ENCODE data around the gene MCAM. TPM values are rescaled to one million over a fixed set of nuclear protein-coding genes. Genes with fewer than 3 reads are reported as not detected.
A peak's percentile ranks its signal among the peaks of the same experiment; 100 is the strongest.

MCAM gene
- total RNA-seq, 1 experiment from 2014 or later = 26.4 TPM

DNA sequence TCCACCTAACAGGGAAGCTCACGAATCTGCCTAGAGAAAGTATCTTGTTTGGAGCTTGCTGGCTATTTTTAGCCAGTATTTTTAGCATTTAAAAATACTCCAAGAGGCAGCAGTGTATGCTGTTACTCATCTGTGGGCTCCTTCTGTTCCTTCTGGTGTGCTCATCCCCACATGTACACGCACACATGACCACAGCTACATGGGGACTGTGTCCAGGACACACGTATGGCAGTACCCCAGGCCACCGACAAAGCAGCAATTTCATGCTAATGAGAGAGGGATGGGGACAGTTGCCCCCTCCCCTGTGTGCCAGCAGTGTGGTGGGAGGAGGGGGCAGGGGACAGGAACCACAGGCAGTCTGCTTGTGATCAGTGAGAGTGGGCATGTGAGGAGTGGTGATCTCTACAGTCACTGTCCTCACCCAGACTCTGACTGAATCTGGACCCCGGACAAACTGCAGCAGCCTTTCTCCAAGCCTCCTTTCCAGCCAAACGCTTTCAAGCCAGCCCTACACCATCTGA is 48.2 kb upstream of the MCAM start (continued):
- TF ChIP-seq, protein P1, sequence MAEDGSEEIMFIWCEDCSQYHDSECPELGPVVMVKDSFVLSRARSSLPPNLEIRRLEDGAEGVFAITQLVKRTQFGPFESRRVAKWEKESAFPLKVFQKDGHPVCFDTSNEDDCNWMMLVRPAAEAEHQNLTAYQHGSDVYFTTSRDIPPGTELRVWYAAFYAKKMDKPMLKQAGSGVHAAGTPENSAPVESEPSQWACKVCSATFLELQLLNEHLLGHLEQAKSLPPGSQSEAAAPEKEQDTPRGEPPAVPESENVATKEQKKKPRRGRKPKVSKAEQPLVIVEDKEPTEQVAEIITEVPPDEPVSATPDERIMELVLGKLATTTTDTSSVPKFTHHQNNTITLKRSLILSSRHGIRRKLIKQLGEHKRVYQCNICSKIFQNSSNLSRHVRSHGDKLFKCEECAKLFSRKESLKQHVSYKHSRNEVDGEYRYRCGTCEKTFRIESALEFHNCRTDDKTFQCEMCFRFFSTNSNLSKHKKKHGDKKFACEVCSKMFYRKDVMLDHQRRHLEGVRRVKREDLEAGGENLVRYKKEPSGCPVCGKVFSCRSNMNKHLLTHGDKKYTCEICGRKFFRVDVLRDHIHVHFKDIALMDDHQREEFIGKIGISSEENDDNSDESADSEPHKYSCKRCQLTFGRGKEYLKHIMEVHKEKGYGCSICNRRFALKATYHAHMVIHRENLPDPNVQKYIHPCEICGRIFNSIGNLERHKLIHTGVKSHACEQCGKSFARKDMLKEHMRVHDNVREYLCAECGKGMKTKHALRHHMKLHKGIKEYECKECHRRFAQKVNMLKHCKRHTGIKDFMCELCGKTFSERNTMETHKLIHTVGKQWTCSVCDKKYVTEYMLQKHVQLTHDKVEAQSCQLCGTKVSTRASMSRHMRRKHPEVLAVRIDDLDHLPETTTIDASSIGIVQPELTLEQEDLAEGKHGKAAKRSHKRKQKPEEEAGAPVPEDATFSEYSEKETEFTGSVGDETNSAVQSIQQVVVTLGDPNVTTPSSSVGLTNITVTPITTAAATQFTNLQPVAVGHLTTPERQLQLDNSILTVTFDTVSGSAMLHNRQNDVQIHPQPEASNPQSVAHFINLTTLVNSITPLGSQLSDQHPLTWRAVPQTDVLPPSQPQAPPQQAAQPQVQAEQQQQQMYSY (CRISPR knock-in tag; IDR thresholded peaks at IDR 0.05) = no peak
- no peak for TF ChIP-seq FOXK1 (CRISPR knock-in tag; IDR thresholded peaks at IDR 0.05)
- no peak for TF ChIP-seq KAT7 (CRISPR knock-in tag; IDR thresholded peaks at IDR 0.05; ENCODE audit: borderline replicate concordance)
- TF ChIP-seq, protein P2, sequence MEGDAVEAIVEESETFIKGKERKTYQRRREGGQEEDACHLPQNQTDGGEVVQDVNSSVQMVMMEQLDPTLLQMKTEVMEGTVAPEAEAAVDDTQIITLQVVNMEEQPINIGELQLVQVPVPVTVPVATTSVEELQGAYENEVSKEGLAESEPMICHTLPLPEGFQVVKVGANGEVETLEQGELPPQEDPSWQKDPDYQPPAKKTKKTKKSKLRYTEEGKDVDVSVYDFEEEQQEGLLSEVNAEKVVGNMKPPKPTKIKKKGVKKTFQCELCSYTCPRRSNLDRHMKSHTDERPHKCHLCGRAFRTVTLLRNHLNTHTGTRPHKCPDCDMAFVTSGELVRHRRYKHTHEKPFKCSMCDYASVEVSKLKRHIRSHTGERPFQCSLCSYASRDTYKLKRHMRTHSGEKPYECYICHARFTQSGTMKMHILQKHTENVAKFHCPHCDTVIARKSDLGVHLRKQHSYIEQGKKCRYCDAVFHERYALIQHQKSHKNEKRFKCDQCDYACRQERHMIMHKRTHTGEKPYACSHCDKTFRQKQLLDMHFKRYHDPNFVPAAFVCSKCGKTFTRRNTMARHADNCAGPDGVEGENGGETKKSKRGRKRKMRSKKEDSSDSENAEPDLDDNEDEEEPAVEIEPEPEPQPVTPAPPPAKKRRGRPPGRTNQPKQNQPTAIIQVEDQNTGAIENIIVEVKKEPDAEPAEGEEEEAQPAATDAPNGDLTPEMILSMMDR (IDR thresholded peaks at IDR 0.05) = no peak
- no peak for TF ChIP-seq ZBTB21 (CRISPR knock-in tag; IDR thresholded peaks at IDR 0.05; ENCODE audit: borderline replicate concordance)
- TF ChIP-seq SMAD3 (CRISPR knock-in tag; IDR thresholded peaks at IDR 0.05; ENCODE audit: borderline replicate concordance) = no peak
- no peak for TF ChIP-seq ZNF416 (CRISPR knock-in tag; IDR thresholded peaks at IDR 0.05)
- no peak for TF ChIP-seq IRF2 (CRISPR knock-in tag; IDR thresholded peaks at IDR 0.05; ENCODE audit: borderline replicate concordance, low read depth)
- TF ChIP-seq SMAD4 (CRISPR knock-in tag; IDR thresholded peaks at IDR 0.05) = no peak
- TF ChIP-seq EMX1 (CRISPR knock-in tag; IDR thresholded peaks at IDR 0.05) = no peak

DNA sequence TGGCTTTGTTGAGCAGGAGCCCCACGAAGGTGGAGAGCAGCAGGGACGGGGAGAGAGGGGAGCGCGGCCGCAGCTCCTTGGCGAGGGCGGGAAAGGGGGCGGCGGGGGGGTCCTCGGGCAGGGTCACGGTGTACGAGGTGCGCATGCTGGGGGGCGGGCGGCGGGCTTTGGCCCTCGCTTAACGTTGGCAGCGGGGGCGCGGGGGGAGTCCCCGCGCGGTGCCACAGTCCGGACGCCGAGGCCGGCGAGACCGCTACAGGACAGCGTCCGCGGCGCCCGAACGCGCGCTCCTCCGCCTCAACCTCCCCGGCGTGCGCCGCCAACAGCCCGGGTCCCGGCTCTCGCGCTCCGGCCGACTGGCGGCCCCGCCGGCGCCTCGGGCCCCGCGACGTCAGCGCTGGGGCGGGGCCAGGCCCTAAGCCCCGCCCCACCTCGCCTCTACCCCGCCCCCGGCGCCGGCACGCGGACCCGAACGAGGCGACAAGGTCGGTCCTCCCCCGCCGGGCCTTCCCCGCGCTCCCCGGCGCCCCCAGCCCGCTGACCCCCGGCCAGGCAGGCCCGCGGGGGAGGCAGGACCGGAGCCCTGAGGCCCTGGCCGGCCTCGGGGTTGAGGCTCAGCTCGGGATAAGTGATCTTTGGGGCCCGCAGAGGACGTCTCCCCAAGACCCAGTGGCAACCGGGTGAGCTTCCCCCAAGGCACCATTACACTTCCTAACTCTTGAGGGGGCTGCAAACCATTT is 47.1 kb upstream of the MCAM start:
- H3K27ac Mint-ChIP-seq = no peak overlapping the region
- H3K36me3 Mint-ChIP-seq = peaks cover 6% of the 10 kb centered on the region; the same call in 1 of the 2 replicates
- H3K4me3 Mint-ChIP-seq = peak overlapping the region; percentile 69
- peak; percentile 72 for ATAC-seq
- no peaks in the 10 kb centered on the region for H3K9me3 Mint-ChIP-seq
- peaks cover 50% of the 10 kb centered on the region for H3K4me1 Mint-ChIP-seq
- TF ChIP-seq NFYB (CRISPR knock-in tag; conservative IDR thresholded peaks at IDR 0.05; ENCODE audit: low read depth) (peak; percentile 54; the same call in 1 of the 2 replicates), NR2C2 (CRISPR knock-in tag; IDR thresholded peaks at IDR 0.05) (no peak), SP1 (CRISPR knock-in tag; conservative IDR thresholded peaks at IDR 0.05) (peak; percentile 55), ZNF317 (CRISPR knock-in tag; IDR thresholded peaks at IDR 0.05; ENCODE audit: borderline replicate concordance, low read depth) (0 out of 2 replicates have a peak, but pooled peaks have one; percentile 12), ZNF263 (CRISPR knock-in tag; IDR thresholded peaks at IDR 0.05; ENCODE audit: low read depth) (no peak)
- TF ChIP-seq, protein P3, sequence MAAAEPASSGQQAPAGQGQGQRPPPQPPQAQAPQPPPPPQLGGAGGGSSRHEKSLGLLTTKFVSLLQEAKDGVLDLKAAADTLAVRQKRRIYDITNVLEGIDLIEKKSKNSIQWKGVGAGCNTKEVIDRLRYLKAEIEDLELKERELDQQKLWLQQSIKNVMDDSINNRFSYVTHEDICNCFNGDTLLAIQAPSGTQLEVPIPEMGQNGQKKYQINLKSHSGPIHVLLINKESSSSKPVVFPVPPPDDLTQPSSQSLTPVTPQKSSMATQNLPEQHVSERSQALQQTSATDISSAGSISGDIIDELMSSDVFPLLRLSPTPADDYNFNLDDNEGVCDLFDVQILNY (CRISPR knock-in tag; IDR thresholded peaks at IDR 0.05) = peak; percentile 40; the same call in 1 of the 2 replicates
- H3K27me3 Mint-ChIP-seq (ENCODE audit: low read depth) = peaks cover 49% of the 10 kb centered on the region
- peak; percentile 68 for DNase-seq (ENCODE audit: low spot score)
- ChIA-PET CTCF (interaction anchor here (0.6 to 6.2 kb wide), 12 partner anchors 8 to 128 kb away, joined by 3 to 95 read pairs (median 5); partner anchors contain the start of genes C1QTNF5 and USP2), POLR2A (no interaction called here)

Measured in WTC11 (cell line).